H9 (cell line): ENCODE results near the gene SPDYE4. TPM values are rescaled to one million over a fixed set of nuclear protein-coding genes. Genes with fewer than 3 reads are reported as not detected.

Experiments used
- DNase-seq: peaks from one replicate; pipeline ENCODE4 v3.0.0-alpha.2; 2017
- H2AFZ ChIP-seq: one replicate; pipeline ENCODE4 v1.6.1; 2013; ENCODE audit warnings: mild to moderate bottlenecking, low read length, control low read depth, moderate library complexity
- H2AK5ac ChIP-seq: 2 replicates; pipeline ENCODE4 v1.6.1; 2013; ENCODE audit warnings: low read length, control low read depth, mixed read lengths; ENCODE audit not compliant: insufficient read length
- H2BK120ac ChIP-seq: one replicate; pipeline ENCODE4 v1.6.1; 2013; ENCODE audit warnings: low read depth, mild to moderate bottlenecking, low read length, control low read depth, inconsistent platforms; ENCODE audit not compliant: poor library complexity, severe bottlenecking
- H2BK12ac ChIP-seq: 2 replicates; pipeline ENCODE4 v1.6.1; 2013; ENCODE audit warnings: low read length, control low read depth, mixed read lengths, low read depth; ENCODE audit not compliant: insufficient read length
- H2BK15ac ChIP-seq: 2 replicates; pipeline ENCODE4 v1.6.1; 2013; ENCODE audit warnings: low read depth, low read length, control low read depth
- H2BK20ac ChIP-seq: one replicate; pipeline ENCODE4 v1.6.1; 2013; ENCODE audit warnings: low read depth, mild to moderate bottlenecking, low read length, control low read depth, inconsistent platforms; ENCODE audit not compliant: poor library complexity, severe bottlenecking
- H2BK5ac ChIP-seq: 2 replicates; pipeline ENCODE4 v1.6.1; 2013; ENCODE audit warnings: low read length, control low read depth, mixed read lengths; ENCODE audit not compliant: insufficient read length
- H3K14ac ChIP-seq: 2 replicates; pipeline ENCODE4 v1.6.1; 2013; ENCODE audit warnings: low read length, control low read depth; ENCODE audit not compliant: insufficient read depth
- H3K18ac ChIP-seq: 2 replicates; pipeline ENCODE4 v1.6.1; 2013; ENCODE audit warnings: low read depth, mild to moderate bottlenecking, mixed read lengths, low read length, control low read depth; ENCODE audit not compliant: insufficient read length
- H3K23ac ChIP-seq: 2 replicates; pipeline ENCODE4 v1.6.1; 2013; ENCODE audit warnings: low read length, control low read depth, mixed read lengths, low read depth; ENCODE audit not compliant: insufficient read length
- H3K23me2 ChIP-seq: 2 replicates; pipeline ENCODE4 v1.6.1; 2013; ENCODE audit warnings: low read depth, mild to moderate bottlenecking, mixed read lengths, low read length, control low read depth; ENCODE audit not compliant: insufficient read length, poor library complexity, severe bottlenecking
- H3K27ac ChIP-seq: 2 replicates; pipeline ENCODE4 v1.5.1; 2013; ENCODE audit warnings: low read length, control low read depth, mixed read lengths, low read depth; ENCODE audit not compliant: insufficient read length
- H3K27me3 ChIP-seq: 2 replicates; pipeline ENCODE4 v1.6.1; 2013; ENCODE audit warnings: low read length, control low read depth, inconsistent platforms; ENCODE audit not compliant: insufficient read depth
- H3K4ac ChIP-seq: 2 replicates; pipeline ENCODE4 v1.6.1; 2013; ENCODE audit warnings: low read depth, mild to moderate bottlenecking, control low read depth, inconsistent platforms, low read length, moderate library complexity
- H3K4me1 ChIP-seq: 2 replicates; pipeline ENCODE4 v1.6.1; 2013; ENCODE audit warnings: low read length, control low read depth, inconsistent platforms; ENCODE audit not compliant: insufficient read depth
- H3K4me2 ChIP-seq: 2 replicates; pipeline ENCODE4 v1.6.1; 2013; ENCODE audit warnings: low read length, control low read depth, mixed read lengths; ENCODE audit not compliant: insufficient read length, insufficient read depth
- H3K56ac ChIP-seq: 2 replicates; pipeline ENCODE4 v1.6.1; 2013; ENCODE audit warnings: low read depth, mild to moderate bottlenecking, mixed read lengths, low read length, control low read depth; ENCODE audit not compliant: insufficient read length
- H3K79me1 ChIP-seq: 2 replicates; pipeline ENCODE4 v1.6.1; 2013; ENCODE audit warnings: low read depth, mild to moderate bottlenecking, moderate library complexity, low read length, control low read depth, inconsistent platforms; ENCODE audit not compliant: insufficient read depth, poor library complexity, severe bottlenecking
- H3K79me2 ChIP-seq: 2 replicates; pipeline ENCODE4 v1.6.1; 2013; ENCODE audit warnings: low read length, control low read depth, inconsistent platforms; ENCODE audit not compliant: insufficient read depth
- H3K9ac ChIP-seq: 2 replicates; pipeline ENCODE4 v1.6.1; 2013; ENCODE audit warnings: low read length, control low read depth, mixed read lengths; ENCODE audit not compliant: insufficient read length; ENCODE audit errors: extremely low read depth
- H3K9me3 ChIP-seq: one replicate; pipeline ENCODE4 v1.6.1; 2013; ENCODE audit warnings: low read depth, low read length, inconsistent platforms; ENCODE audit not compliant: control insufficient read depth
- H3T11ph ChIP-seq: one replicate; pipeline ENCODE4 v1.6.1; 2013; ENCODE audit warnings: mild to moderate bottlenecking, low read length, control low read depth, inconsistent platforms
- H4K20me1 ChIP-seq: one replicate; pipeline ENCODE4 v1.6.1; 2013; ENCODE audit not compliant: control insufficient read depth, insufficient read length, insufficient read depth
- H4K5ac ChIP-seq: 2 replicates; pipeline ENCODE4 v1.6.1; 2013; ENCODE audit warnings: low read depth, mild to moderate bottlenecking, mixed read lengths, low read length, control low read depth; ENCODE audit not compliant: insufficient read length
- H4K8ac ChIP-seq: replicated peaks from 2 replicates; pipeline ENCODE4 v1.6.1; 2013; ENCODE audit warnings: low read length, control low read depth, mixed read lengths, low read depth; ENCODE audit not compliant: insufficient read length
- H4K91ac ChIP-seq: 2 replicates; pipeline ENCODE4 v1.6.1; 2013; ENCODE audit warnings: low read depth, mild to moderate bottlenecking, moderate library complexity, mixed read lengths, low read length, control low read depth; ENCODE audit not compliant: insufficient read length
- H3K27ac Mint-ChIP-seq, 3 experiments: 2 replicates in 2 of 3; 3 replicates in 1 of 3; pipeline ENCODE4 v1.8.0; 2020 to 2021; ENCODE audit warnings: mixed read lengths in 3 of 3, mild to moderate bottlenecking in 1 of 3, moderate library complexity in 1 of 3
- H3K27me3 Mint-ChIP-seq: 2 replicates; pipeline ENCODE4 v1.8.0; 2021; ENCODE audit warnings: low read depth, mild to moderate bottlenecking, moderate library complexity, mixed read lengths
- H3K36me3 Mint-ChIP-seq, 3 experiments: 2 replicates in 2 of 3; 3 replicates in 1 of 3; pipeline ENCODE4 v1.8.0; 2020 to 2021; ENCODE audit warnings: low read depth in 3 of 3, mixed read lengths in 3 of 3; ENCODE audit not compliant: insufficient read depth in 1 of 3
- H3K4me1 Mint-ChIP-seq, 2 experiments: 2 replicates each; pipeline ENCODE4 v1.8.0; 2020; ENCODE audit warnings: mixed read lengths in 2 of 2
- H3K4me3 Mint-ChIP-seq, 2 experiments: 2 replicates in 1 of 2; 3 replicates in 1 of 2; pipeline ENCODE4 v1.8.0; 2020 to 2021; ENCODE audit warnings: mild to moderate bottlenecking in 2 of 2, mixed read lengths in 2 of 2, moderate library complexity in 1 of 2
- H3K9me3 Mint-ChIP-seq, 2 experiments: 2 replicates in 1 of 2; 3 replicates in 1 of 2; pipeline ENCODE4 v1.8.0; 2020; ENCODE audit warnings: mild to moderate bottlenecking in 2 of 2, mixed read lengths in 2 of 2, moderate library complexity in 1 of 2
- total RNA-seq: library from RNA; stranded (reverse); gene quantifications from 2 replicates; pipeline ENCODE4 v1.2.1, GENCODE V29; 2021
- TF ChIP-seq, protein P1 (sequence below): fragments of 200-600 bp; sonication (generic); conservative IDR thresholded peaks from 3 replicates; pipeline ENCODE4 v1.8.0; 2021; ENCODE audit warnings: antibody characterized with exemption, mild to moderate bottlenecking

Gene SPDYE4
- total RNA-seq, 1 experiment from 2014 or later: not detected

GRCh38 chr17:8776248-8776647 is 17.9 kb upstream of the SPDYE4 start:
- no peak overlapping the region for H3K18ac ChIP-seq
- no peak overlapping the region for H2AFZ ChIP-seq
- no peak overlapping the region for H4K5ac ChIP-seq
- no peaks in the 10 kb centered on the region for H3K9me3 ChIP-seq
- Mint-ChIP-seq H3K9me3 (no peaks in the 10 kb centered on the region), H3K4me3 (no peak overlapping the region), H3K36me3 (no peaks in the 10 kb centered on the region), H3K27ac (no peak overlapping the region), H3K27me3 (peaks cover 3% of the 10 kb centered on the region; the same call in 1 of the 2 replicates), H3K4me1 (peaks cover 3% of the 10 kb centered on the region in 2 experiments; a peak in 1 of 4 replicates)
- H3K4me1 ChIP-seq: no peaks in the 10 kb centered on the region
- no peak overlapping the region for H4K91ac ChIP-seq
- H3K27me3 ChIP-seq: no peaks in the 10 kb centered on the region
- no peak overlapping the region for H2BK12ac ChIP-seq
- no peak overlapping the region for H2BK15ac ChIP-seq
- no peaks in the 10 kb centered on the region for H3K79me1 ChIP-seq
- no peak overlapping the region for H3K4ac ChIP-seq
- no peaks in the 10 kb centered on the region for H3K79me2 ChIP-seq
- no peak overlapping the region for H3T11ph ChIP-seq
- TF ChIP-seq, protein P1, sequence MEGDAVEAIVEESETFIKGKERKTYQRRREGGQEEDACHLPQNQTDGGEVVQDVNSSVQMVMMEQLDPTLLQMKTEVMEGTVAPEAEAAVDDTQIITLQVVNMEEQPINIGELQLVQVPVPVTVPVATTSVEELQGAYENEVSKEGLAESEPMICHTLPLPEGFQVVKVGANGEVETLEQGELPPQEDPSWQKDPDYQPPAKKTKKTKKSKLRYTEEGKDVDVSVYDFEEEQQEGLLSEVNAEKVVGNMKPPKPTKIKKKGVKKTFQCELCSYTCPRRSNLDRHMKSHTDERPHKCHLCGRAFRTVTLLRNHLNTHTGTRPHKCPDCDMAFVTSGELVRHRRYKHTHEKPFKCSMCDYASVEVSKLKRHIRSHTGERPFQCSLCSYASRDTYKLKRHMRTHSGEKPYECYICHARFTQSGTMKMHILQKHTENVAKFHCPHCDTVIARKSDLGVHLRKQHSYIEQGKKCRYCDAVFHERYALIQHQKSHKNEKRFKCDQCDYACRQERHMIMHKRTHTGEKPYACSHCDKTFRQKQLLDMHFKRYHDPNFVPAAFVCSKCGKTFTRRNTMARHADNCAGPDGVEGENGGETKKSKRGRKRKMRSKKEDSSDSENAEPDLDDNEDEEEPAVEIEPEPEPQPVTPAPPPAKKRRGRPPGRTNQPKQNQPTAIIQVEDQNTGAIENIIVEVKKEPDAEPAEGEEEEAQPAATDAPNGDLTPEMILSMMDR: no peak
- H4K20me1 ChIP-seq: no peaks in the 10 kb centered on the region
- H3K4me2 ChIP-seq: no peak overlapping the region
- no peak overlapping the region for H2BK20ac ChIP-seq
- no peak overlapping the region for H3K56ac ChIP-seq
- H2AK5ac ChIP-seq: no peak overlapping the region
- no peak overlapping the region for H3K23ac ChIP-seq
- peak; percentile 1 for DNase-seq
- no peak overlapping the region for H3K27ac ChIP-seq
- H2BK120ac ChIP-seq: no peak overlapping the region
- H3K14ac ChIP-seq: no peak overlapping the region
- no peak overlapping the region for H4K8ac ChIP-seq
- H3K9ac ChIP-seq: no peak overlapping the region
- H2BK5ac ChIP-seq: no peak overlapping the region
- no peaks in the 10 kb centered on the region for H3K23me2 ChIP-seq
